Mesenteric fat pad (tissue), 1 donor: Measurements from ENCODE around the gene GPR155. TPM values are rescaled to one million over a fixed set of nuclear protein-coding genes. Genes with fewer than 3 reads are reported as not detected.
"Not testable (repeated sequence)": the region's sequence is repeated elsewhere in the genome, so short reads cannot be mapped to it uniquely, and the experiment has no call there.

ENCODE experiments used
- DNase-seq: peaks from one replicate; pipeline ENCODE4 v3.0.0-alpha.2; 2020; ENCODE audit warnings: low spot score
- total RNA-seq: library from RNA; stranded (reverse); fragmentation: NEBNext Ultra II Directional; extraction: Animal tissue kit (Norgen Biotek cat#: 25700); gene quantifications from one replicate; pipeline ENCODE4 v1.2.1, GENCODE V29; 2021
- donor health status: DM: yes; HTN: yes; CAD: no.

Gene GPR155
- total RNA-seq, 1 donor from 2014 or later, result 8.9 TPM

- no peak for DNase-seq
Measured at GRCh38 chr2:174439323-174439722, 47.5 kb downstream of the GPR155 start.

DNA sequence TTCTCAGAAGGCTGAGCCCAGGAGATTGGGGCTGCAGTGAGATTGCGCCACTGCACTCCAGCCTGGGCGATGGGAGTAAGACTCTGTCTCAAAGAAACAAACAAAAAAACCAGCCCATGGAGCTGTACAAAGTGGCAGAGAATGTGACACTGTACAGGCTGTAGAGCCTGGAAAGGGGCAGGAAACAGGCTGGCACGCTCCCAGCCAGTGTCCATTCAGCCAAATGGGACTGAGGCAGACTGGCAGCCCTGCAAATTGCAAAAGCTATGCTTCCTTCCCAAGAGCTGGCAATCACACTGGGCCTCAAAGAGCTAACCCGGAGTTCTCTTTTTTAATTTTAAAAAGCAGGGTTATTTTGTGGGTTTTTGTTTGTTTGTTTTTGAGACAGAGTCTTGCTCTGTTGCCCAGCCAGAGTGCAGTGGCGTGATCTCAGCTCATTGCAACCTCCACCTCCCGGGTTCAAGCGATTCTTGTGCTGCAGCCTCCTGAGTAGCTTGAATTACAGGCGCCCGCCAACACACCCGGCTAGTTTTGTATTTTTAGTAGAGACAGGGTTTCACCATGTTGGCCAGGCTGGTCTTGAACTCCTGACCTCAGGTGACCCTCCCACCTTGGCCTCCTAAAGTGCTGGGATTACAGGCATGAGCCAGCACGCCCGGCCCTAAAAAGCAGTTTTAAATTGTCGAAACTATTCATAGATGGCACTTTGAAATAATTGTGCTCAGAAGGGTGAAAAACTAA is 48.5 kb downstream of the GPR155 start:
- DNase-seq, result no peak

- no peak for DNase-seq
Measured at GRCh38 chr2:174436351-174436750, 50.5 kb downstream of the GPR155 start.

DNA sequence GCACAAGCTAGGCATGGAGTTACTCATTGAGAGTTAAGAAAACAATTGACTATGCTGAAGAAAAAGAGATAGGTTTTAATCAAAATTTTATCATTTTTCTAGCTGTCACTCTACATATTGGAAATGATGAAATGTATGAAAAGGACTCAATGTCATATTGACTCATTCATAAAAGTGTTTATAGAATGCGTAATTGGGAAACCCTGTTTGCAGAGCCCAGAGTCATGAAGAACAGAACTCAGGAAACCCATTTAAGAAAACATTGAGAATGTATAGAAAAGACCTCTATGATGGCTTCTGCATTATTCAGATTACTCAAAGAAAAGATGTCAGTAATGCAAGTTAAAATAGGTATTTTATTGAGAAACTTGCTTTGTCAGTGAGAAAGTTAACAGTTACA is 54.9 kb downstream of the GPR155 start:
- no peak for DNase-seq

DNA sequence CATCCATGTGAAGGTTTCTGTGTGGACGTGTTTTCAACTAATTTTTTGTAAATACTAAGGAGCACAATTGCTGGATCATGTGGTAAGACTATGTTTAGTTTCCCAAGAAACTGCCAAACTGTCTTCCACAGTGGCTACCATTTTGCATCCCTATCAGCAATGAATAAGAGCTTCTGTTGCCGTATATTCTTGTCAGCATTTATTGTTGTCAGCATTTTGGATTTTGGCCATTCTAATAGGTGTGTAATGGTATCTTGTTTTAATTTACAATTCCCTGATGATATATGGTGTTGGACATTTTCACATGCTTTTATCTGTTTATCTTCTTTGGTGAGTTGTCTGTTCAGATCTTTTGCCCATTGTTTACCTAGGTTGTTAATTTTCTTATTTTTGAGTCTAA is 56.8 kb downstream of the GPR155 start:
- DNase-seq, result no peak

DNA sequence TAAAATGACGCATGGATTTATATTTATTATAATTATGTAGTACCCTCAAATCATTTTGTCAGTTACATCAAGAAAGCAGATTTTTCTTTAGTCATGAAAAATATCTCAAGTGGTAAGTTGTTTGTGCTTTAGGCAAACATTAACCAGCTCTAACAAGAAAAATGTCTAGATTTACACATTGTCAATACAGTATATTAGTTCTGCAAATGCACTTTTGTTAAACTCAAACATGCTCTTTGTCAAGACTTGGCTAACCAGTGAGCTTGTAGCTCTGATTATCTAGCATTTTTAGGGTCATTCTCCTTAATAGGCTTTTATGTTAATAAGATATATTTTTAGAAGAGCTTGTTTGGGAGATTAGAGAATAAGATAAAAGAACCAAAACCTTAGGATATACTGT is 58.6 kb downstream of the GPR155 start:
- DNase-seq, result no peak

- DNase-seq, result no peak
Measured at GRCh38 chr2:174412256-174412655, 74.6 kb downstream of the GPR155 start.

- DNase-seq, result not testable (repeated sequence)
Measured at GRCh38 chr2:174410039-174410438, 76.8 kb downstream of the GPR155 start.

- DNase-seq, result no peak
Measured at GRCh38 chr2:174403628-174404027, 83.2 kb downstream of the GPR155 start.

DNA sequence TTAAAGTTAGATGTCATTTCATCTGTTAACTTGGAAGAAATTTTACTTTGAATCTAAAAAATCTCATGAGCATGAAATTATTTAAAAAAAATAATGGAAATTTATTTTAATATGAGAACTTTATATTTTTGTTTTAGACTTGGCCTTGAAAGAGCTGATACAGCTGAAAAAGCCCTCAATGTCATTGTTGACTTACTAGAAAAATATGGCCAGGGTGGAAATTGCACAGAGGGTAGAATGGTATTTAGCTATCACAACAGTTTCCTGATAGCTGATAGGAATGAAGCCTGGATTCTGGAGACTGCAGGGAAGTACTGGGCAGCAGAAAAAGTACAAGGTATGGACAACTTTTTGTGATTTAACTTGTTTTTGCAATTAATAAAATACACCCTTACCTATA is 86.0 kb downstream of the GPR155 start:
- no peak for DNase-seq

- no peak for DNase-seq
Measured at GRCh38 chr2:174399171-174399570, 87.7 kb downstream of the GPR155 start.

DNA sequence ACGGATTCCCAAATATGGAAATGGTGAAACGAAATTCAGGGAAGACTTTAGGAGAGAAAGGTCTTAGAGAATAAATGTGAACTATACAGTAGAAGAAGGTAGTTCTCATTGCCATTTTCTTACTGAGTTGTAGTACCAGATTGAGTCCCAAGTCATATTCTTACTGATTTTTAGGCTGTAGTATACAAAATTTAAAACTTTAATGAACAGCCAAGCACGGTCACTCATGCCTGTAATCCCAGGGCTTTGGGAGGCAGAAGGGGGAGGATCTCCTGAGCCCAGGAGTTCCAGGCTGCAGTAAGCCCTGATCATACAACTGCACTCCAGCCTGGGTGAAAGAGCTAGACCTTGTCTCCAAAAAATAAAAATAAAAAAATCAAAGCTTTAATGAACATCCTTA is 89.1 kb downstream of the GPR155 start:
- no peak for DNase-seq

GRCh38 chr2:174395969-174396630 is 90.7 kb downstream of the GPR155 start:
- DNase-seq, result no peak

DNA sequence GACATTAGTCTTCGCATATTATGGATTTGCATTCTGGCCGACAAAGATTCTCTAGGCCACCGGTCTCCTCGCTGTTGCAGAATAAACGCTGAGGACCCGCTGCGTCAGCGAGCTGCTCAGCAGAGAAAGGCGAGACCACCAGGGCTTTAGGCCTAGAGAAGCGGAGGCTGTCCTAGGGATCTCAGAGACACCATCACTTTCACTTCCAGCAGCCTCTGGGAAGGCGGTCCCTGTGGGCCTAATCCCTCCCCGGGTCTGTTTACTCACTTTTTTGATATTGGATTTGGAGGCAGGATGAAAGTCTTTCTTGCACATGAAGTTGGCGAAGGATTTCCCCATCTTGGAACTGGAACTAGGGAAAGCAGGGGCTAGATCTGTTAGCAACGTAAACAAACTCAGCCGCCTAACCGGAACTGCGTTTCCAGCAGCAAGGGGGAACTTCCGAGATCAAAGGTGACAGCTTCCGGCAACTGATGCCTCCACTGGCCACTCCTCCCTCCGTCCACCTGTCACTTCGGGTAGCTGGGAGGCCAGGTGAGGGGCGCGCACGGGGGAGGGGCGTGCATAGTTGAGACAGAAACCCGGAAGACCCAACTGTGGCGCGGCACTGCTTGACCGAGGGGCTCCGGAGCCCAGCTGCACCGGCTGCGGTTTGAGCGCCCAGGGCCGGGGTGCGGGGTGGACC is 91.4 kb downstream of the GPR155 start, which contains the start of gene SCRN3:
TSS of gene SCRN3 (plus strand) at position 447 of the 685 bp plus-strand sequence. CDS start 2,554 bp downstream, outside the sequence.
- DNase-seq, result no peak

- DNase-seq, result no peak
Measured at GRCh38 chr2:174392706-174393105, 94.1 kb downstream of the GPR155 start.

GRCh38 chr2:174390303-174390702 is 96.5 kb downstream of the GPR155 start:
- not testable (repeated sequence) for DNase-seq

DNA sequence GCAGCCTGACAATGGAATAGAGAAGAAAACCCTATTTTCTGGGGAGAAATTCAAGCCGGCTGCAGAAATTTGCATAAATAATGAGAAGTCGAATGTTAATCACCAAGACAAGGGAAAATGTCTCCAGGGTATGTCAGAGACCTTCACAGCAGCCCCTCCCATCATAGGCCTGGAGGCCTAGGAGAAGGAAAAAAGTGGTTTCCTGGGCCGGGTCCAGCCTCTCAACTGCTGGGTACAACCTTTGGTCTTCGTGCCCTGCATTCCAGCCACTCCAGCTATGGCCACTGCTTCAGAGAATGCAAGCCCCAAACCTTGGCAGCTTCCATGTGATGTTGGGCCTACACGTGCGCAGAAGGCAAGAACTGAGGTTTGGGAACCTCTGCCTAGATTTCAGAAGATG is 97.3 kb downstream of the GPR155 start:
- DNase-seq, result no peak

DNA sequence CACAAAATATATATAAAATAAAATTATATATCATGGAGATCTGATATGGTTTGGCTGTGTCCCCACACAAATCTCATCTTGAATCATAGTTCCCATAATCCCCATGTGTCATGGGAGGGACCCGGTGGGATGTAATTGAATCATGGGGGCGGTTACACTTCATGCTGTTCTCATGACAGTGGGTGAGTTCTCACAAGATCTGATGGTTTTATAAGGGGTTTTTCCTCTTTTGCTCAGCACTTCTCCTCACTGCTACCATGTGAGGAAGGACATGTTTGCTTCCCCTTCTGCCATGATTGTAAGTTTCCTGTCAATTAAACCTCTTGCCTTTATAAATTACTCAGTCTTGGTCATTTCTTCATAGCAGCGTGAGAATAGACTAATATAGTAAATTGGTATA is 98.1 kb downstream of the GPR155 start:
- DNase-seq, result not testable (repeated sequence)

DNA sequence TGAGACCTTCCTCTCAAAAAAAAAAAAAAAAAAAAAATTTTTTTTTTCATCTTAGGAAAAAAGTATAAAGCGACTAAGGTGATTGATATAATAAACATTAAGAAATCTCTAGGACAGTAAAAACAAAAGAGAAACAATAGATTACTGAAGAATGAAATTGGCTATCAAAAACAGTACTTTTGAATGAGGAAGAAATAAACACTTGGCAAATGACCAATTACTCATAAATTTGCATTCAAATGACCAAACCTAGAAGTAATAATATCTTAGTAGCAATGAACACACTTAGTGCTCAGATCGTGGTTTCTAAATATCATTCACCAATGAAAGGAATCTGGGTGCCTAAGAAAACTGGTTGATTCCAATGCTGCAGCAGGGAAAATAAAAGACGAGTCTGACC is 101.6 kb downstream of the GPR155 start:
- no peak for DNase-seq

- no peak for DNase-seq
Measured at GRCh38 chr2:174383796-174384195, 103.0 kb downstream of the GPR155 start.
